ENCODE results near the gene TRUB1.
"Not testable (repeated sequence)": the region's sequence is repeated elsewhere in the genome, so short reads cannot be mapped to it uniquely, and the experiment has no call there.

The TRUB1 gene

GRCh38 chr10:114923551-114923950 is 14.4 kb upstream of the TRUB1 start:
- in situ Hi-C loops (cut with MboI; ENCODE audit: low sequenced_read_pairs) = no loop called here

DNA sequence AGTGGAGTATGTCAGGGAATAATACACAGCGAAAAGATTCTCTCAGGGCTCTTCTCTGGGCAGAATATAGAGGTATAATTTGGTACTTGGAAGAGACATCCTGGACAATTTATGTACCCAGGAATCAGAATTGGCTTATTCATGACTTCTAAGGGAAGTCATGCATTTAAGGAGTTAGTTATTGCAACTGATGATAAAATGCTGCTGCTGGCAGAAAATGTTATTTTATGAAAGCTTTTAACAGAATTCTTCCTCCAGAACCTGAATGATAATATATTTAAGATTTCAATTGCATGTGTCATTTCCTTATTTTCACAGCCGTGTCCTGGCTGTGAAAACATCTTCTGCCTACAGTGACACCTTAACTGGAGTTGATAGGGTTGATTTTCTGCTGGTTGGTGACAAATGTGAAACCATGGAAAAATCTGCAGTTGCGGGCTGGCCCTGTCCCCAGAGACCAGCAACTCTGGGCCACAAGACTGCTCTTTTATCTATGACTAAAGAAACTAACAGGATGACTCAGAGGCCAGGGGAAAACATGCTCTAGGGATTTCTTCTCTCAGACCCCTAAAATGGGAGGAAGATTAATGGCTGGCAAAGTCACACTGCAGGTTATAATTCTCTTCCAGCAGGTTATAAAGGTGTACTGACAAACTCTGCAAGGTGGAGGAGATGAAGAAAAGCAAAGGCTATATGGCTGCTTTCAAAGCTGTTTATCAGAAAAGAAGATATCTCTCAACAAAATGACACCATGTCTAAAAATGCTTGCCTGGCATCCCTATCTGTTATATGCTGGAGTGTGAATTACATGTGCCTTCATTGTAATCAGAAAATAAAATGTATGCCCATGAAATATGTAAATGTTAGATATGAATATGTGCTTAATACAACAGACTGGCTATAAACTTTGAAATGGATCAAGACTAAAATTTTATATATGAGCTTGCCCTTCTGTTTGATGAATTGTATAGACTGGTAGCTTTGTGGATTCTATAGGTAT is 12.1 kb upstream of the TRUB1 start:
- in situ Hi-C loops (cut with MboI; ENCODE audit: low sequenced_read_pairs) = no loop called here

DNA sequence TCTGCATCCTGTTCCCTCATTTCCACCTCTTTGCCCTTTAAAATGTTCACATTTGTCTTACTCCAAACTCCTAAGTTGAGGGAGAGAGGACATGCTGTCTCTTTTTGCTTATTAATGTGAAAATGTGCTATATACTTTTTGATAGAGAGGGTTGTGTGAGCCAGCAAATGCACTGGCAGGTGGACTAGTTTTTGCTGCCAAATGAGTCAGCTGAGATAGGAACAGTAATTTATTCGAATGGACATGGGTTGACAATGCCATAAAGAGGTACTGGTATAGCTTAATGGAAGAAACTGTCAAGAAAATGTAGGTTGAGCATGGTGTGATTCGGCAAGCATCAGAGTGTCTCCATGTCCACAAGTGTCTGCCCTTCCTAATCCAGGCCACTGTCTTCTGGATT is 9.2 kb upstream of the TRUB1 start:
- in situ Hi-C loops (cut with MboI; ENCODE audit: low sequenced_read_pairs) = no loop called here

- in situ Hi-C loops (cut with MboI; ENCODE audit: low sequenced_read_pairs) = no loop called here
Measured at GRCh38 chr10:114930320-114930719, 7.7 kb upstream of the TRUB1 start.

DNA sequence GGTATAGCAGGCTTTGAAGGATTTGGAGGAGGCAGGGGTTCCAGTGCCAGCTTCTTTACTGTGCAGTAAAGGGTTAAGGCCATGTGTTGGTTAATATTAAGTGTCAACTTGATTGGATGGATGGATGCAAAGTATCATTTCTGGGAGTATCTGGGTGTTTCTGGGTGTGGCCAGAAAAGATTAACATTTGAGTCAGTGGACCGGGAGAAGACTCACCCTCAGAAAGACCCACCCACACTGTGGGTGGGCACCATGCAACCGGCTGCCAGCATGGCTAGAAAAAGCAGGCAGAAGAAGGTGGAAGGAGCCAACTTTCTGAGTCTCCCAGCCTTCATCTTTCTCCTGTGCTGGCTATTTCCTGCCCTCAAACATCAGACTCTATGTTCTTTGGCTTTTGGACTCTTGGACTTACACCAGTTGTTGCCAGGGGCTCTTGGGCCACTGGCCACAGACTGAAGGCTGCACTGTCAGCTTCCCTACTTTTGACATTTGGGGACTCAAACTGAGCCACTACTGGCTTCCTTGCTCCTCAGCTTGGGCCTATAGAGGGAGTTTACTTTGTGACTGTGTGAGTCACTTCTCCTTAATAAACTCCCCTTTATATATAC is 6.8 kb upstream of the TRUB1 start:
- in situ Hi-C loops (cut with MboI; ENCODE audit: low sequenced_read_pairs) = no loop called here

DNA sequence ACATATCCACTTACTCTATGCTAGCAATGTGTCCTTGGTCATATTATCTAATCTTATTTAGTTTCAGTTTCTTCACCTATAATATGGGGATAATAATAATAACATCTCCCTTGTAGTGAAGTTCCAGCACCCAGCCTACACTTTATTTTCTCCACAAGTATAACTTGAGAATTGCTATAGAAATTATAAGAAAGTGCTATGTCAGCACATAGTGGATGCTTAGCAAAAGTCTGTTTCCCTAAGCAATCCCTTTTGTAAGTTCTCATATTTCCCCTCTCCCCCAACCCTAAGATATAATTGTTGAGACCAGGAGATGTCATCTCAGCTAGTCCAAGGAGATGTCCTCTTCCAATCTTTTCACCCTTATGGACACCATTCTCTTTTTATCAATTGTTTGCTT is 5.8 kb upstream of the TRUB1 start:
- in situ Hi-C loops (cut with MboI; ENCODE audit: low sequenced_read_pairs) = no loop called here

DNA sequence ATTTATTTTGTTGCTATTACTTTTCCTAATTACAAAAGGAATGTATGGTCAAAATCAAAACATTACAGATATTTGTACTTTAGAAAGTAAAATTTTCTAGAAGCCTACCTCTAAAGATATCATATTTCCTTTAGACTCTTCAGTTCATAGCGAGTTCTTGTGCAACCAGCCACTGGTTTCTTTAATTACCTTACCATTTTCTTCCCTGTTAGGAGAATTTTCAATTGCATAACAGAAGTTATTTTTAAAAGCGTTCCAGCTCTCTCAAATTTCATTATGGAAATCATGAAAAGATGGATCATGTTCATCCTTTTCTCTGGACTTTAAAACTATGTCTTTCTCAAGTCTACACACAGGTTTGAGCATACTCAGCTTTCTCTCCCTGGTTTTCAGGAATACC is 5.0 kb upstream of the TRUB1 start:
- in situ Hi-C loops (cut with MboI; ENCODE audit: low sequenced_read_pairs) = no loop called here

- in situ Hi-C loops (cut with MboI; ENCODE audit: low sequenced_read_pairs) = no loop called here
Measured at GRCh38 chr10:114933588-114933987, 4.4 kb upstream of the TRUB1 start.

- in situ Hi-C loops (cut with MboI; ENCODE audit: low sequenced_read_pairs) = not testable (repeated sequence)
Measured at GRCh38 chr10:114933995-114934394, 4.0 kb upstream of the TRUB1 start.

DNA sequence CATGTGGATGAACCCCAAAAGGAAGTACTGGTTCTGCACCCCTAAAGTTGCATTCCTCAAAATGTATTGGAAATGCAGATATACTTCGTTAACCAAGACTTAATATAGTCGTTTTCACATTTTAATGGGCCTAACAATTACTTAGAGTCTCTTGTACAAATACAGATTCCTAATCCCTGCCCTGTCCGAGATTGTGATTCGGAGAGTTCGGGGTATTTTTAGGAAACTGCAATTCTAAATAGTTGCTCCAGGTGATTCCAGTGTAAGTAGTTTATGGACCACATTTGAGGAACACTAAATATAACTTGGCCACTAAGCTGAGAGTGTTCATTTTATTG is 830 bp downstream of the TRUB1 start:
- in situ Hi-C loops (cut with MboI; ENCODE audit: low sequenced_read_pairs) = no loop called here

- in situ Hi-C loops (cut with MboI; ENCODE audit: low sequenced_read_pairs) = no loop called here
Measured at GRCh38 chr10:114940735-114941134, 2.7 kb downstream of the TRUB1 start.

DNA sequence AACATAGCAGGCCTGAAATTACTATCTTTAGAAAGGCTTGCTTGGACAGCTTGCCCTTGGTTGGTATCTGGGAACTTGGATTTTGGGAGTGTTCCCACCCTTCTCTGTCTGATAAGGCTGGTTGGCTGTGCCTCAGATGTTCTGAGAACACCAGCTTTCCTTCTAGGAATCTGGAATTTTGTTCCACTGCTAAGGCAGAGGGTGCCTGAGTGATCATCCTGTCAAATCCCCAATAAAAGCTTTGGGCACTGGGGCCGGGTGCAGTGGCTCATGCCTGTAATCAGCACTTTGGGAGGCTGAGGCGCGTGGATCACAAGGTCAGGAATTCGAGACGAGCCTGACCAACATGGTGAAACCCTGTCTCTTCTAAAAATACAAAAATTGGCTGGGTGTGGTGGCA is 5.0 kb downstream of the TRUB1 start:
- in situ Hi-C loops (cut with MboI; ENCODE audit: low sequenced_read_pairs) = no loop called here

DNA sequence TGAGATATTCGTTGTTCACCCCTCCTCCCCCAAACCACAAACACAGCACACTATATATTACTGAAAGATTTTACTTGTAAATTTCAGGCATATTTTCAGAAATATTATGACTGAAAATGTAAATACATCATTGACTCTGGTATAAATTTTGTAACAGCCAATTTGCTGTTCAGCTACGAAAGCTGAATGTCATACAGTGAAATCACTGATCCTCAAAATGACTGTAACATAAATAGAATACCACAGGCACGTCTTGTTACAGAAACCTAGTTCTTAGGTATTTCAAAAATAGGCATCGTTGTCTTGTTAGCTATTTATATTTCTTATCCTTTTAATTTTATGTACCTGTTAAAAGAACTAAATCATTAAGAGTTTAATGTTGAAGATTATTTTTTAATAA is 15.1 kb downstream of the TRUB1 start:
- in situ Hi-C loops (cut with MboI; ENCODE audit: low sequenced_read_pairs) = no loop called here

- in situ Hi-C loops (cut with MboI; ENCODE audit: low sequenced_read_pairs) = no loop called here
Measured at GRCh38 chr10:114955984-114956383, 18.0 kb downstream of the TRUB1 start.

DNA sequence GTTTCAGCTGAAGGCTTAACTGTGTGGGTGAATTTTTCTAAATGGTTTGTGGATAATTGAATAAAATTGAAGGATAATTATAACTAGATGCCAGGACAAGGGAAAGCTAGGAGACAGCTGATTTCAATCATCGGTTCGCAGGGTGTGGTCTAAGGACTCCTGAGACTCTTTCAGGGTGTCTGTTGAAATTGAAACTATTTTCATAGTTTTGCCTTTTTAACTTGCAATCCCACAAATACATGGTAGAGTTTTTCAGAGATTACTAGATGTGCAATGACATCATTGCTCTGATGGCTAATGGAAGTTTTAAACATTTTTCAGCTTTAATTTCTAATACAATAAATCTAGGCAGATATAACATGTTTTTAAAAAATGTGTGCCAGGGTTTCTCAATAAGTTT is 18.5 kb downstream of the TRUB1 start:
- in situ Hi-C loops (cut with MboI; ENCODE audit: low sequenced_read_pairs) = no loop called here

GRCh38 chr10:114957122-114957521 is 19.1 kb downstream of the TRUB1 start:
- in situ Hi-C loops (cut with MboI; ENCODE audit: low sequenced_read_pairs) = no loop called here

- in situ Hi-C loops (cut with MboI; ENCODE audit: low sequenced_read_pairs) = no loop called here
Measured at GRCh38 chr10:114957673-114958072, 19.7 kb downstream of the TRUB1 start.

DNA sequence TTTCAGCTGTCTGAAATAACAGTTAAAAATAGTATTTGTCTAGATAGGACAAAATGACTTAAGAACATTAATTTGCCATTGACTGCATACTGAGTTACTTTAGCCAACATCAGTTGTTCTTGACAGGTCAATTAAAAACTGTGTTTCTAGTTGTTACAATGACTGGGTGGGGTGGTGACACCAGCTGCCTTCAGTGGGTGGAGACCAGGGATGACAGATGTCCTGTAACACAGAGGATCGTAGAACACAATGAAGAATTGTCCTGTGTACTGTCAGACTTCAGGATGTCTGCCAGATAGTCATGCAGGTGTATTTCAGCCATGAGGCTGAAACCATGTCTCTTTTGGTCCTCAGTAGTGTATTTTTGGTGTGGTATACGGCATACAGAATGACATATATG is 24.4 kb downstream of the TRUB1 start:
- in situ Hi-C loops (cut with MboI; ENCODE audit: low sequenced_read_pairs) = no loop called here

DNA sequence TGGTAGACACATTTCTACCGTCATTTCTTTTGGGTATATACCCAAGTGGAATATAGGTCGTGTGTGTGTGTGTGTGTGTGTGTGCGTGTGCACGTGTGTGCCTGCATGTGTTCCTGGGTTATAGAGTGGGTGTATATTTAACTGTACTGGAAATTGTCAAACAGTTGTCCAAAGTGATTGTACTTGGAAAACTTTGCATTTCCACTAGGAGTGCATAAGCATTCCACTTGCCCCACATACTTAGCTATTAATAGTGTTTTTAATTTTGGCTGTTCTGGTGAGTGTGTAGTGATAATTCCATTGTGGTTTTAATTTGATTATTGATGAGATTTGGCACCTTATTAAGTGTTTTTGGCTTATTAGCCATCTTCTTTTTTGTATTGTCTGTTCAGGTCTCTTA is 25.9 kb downstream of the TRUB1 start:
- in situ Hi-C loops (cut with MboI; ENCODE audit: low sequenced_read_pairs) = no loop called here

- in situ Hi-C loops (cut with MboI; ENCODE audit: low sequenced_read_pairs) = no loop called here
Measured at GRCh38 chr10:114967071-114967470, 29.1 kb downstream of the TRUB1 start.

DNA sequence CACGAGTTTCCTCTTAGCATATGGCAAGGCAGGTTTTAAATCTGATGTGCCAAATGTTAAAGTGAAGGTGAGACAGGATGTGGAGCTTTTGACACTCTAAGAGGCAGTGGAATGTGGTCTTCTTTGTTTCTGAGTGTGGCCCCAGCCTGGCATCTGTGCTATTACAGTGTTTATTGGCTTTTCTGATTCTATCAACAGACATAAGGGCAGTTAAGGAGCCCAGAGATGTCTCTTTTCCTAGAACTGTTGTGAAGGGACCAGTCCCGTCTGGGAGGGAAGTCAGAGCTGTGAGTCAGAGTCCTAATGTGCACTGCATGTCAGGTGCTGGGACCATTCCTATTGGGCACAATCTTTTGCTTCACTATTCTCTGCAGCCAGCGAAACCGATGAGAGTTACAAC is 32.5 kb downstream of the TRUB1 start:
- in situ Hi-C loops (cut with MboI; ENCODE audit: low sequenced_read_pairs) = no loop called here

GRCh38 chr10:114973306-114973705 is 35.3 kb downstream of the TRUB1 start:
- in situ Hi-C loops (cut with MboI; ENCODE audit: low sequenced_read_pairs) = no loop called here
